ENCODE results near the gene IGSF3. TPM values are rescaled to one million over a fixed set of nuclear protein-coding genes. Genes with fewer than 3 reads are reported as not detected.

IGSF3 gene
- total and polyA plus RNA-seq, 2 experiments from 2014 or later: 7.3 to 37.8 TPM

- ATAC-seq (peak; percentile 17), DNase-seq (ENCODE audit: low spot score) (peak; percentile 39)
- no peaks in the 10 kb centered on the region; the same call in 1 of the 2 replicates for H3F3A ChIP-seq (replicated peaks; ENCODE audit: low read depth)
- H3K79me2 ChIP-seq (replicated peaks; ENCODE audit: insufficient read depth): peaks cover 5% of the 10 kb centered on the region; the same call in 1 of the 2 replicates
- Mint-ChIP-seq H3K4me1 (peaks cover 33% of the 10 kb centered on the region), H3K36me3 (ENCODE audit: low read depth) (no peaks in the 10 kb centered on the region; the same call in 2 of the 3 replicates), H3K9me3 (no peaks in the 10 kb centered on the region), H3K4me3 (peak overlapping the region; percentile 75), H3K27ac (peak overlapping the region; percentile 49; the same call in 1 of the 2 replicates), H3K27me3 (ENCODE audit: insufficient read depth, low read depth, poor library complexity) (peaks cover 14% of the 10 kb centered on the region)
- H3K4me2 ChIP-seq: peak overlapping the region; percentile 93
- H3K4me1 ChIP-seq (ENCODE audit: insufficient read depth): peaks cover 22% of the 10 kb centered on the region
- no peaks in the 10 kb centered on the region for H4K20me1 ChIP-seq (replicated peaks; ENCODE audit: insufficient read depth)
- H2AFZ ChIP-seq: peak overlapping the region; percentile 98
- peaks cover 8% of the 10 kb centered on the region for H3K27me3 ChIP-seq (ENCODE audit: insufficient read depth)
- H3K9me2 ChIP-seq (ENCODE audit: insufficient read depth): no peaks in the 10 kb centered on the region
- H3K27ac ChIP-seq (ENCODE audit: low read depth): peak overlapping the region; percentile 80
- TF ChIP-seq JUNB (IDR thresholded peaks at IDR 0.05; ENCODE audit: unreplicated experiment): no peak
- TF ChIP-seq EZH2phosphoT487 (IDR thresholded peaks at IDR 0.05; ENCODE audit: unreplicated experiment): no peak
- TF ChIP-seq POLR2AphosphoS5 (IDR thresholded peaks at IDR 0.05; ENCODE audit: low read depth): no peak
- no peak for TF ChIP-seq ZNF331 (CRISPR knock-in tag; IDR thresholded peaks at IDR 0.05; ENCODE audit: low read depth)
- no peak for TF ChIP-seq STAT1 (IDR thresholded peaks at IDR 0.05; ENCODE audit: unreplicated experiment)
- TF ChIP-seq EZH2 (IDR thresholded peaks at IDR 0.05; ENCODE audit: low read depth, unreplicated experiment): no peak
- TF ChIP-seq, protein P1, sequence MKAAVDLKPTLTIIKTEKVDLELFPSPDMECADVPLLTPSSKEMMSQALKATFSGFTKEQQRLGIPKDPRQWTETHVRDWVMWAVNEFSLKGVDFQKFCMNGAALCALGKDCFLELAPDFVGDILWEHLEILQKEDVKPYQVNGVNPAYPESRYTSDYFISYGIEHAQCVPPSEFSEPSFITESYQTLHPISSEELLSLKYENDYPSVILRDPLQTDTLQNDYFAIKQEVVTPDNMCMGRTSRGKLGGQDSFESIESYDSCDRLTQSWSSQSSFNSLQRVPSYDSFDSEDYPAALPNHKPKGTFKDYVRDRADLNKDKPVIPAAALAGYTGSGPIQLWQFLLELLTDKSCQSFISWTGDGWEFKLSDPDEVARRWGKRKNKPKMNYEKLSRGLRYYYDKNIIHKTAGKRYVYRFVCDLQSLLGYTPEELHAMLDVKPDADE (IDR thresholded peaks at IDR 0.05): no peak
- TF ChIP-seq CREB1 (CRISPR knock-in tag; IDR thresholded peaks at IDR 0.05; ENCODE audit: low read depth): no peak
- no peak for TF ChIP-seq NANOG (IDR thresholded peaks at IDR 0.05; ENCODE audit: borderline replicate concordance)
- TF ChIP-seq ZNF462 (CRISPR knock-in tag; IDR thresholded peaks at IDR 0.05): no peak
- no peak for TF ChIP-seq REST (IDR thresholded peaks at IDR 0.05; ENCODE audit: unreplicated experiment)
- TF ChIP-seq ZNF114 (CRISPR knock-in tag; IDR thresholded peaks at IDR 0.05): no peak
- TF ChIP-seq, protein P2, sequence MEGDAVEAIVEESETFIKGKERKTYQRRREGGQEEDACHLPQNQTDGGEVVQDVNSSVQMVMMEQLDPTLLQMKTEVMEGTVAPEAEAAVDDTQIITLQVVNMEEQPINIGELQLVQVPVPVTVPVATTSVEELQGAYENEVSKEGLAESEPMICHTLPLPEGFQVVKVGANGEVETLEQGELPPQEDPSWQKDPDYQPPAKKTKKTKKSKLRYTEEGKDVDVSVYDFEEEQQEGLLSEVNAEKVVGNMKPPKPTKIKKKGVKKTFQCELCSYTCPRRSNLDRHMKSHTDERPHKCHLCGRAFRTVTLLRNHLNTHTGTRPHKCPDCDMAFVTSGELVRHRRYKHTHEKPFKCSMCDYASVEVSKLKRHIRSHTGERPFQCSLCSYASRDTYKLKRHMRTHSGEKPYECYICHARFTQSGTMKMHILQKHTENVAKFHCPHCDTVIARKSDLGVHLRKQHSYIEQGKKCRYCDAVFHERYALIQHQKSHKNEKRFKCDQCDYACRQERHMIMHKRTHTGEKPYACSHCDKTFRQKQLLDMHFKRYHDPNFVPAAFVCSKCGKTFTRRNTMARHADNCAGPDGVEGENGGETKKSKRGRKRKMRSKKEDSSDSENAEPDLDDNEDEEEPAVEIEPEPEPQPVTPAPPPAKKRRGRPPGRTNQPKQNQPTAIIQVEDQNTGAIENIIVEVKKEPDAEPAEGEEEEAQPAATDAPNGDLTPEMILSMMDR (conservative IDR thresholded peaks at IDR 0.05; ENCODE audit: low read depth in 2 of 2): no peak
- H3K36me3 ChIP-seq (ENCODE audit: insufficient read depth): 0 out of 2 replicates have a peak, but pooled peaks cover 3% of the 10 kb centered on the region
- H3K4me3 ChIP-seq: peak overlapping the region; percentile 90
These were observed 96.2 kb downstream of the IGSF3 start for GRCh38 chr1:116571215-116571919.
